H1 (cell line): ENCODE data around the gene SIK2. TPM values are rescaled to one million over a fixed set of nuclear protein-coding genes. Genes with fewer than 3 reads are reported as not detected.

Source experiments
- CTCF ChIA-PET: fragments of 300-600 bp; sonication (Branson Sonifier 250); formaldehyde crosslinking; loops from one replicate; lab custom pipeline; 2021; ENCODE audit not compliant: partially characterized antibody; lab: Charles Lee
- POLR2A ChIA-PET: fragments of 300-600 bp; sonication (Branson Sonifier 250); formaldehyde crosslinking; loops from one replicate; lab custom pipeline; 2021; ENCODE audit warnings: inconsistent platforms; ENCODE audit not compliant: partially characterized antibody; lab: Charles Lee
- DNase-seq, 2 experiments: peaks; one replicate each; pipeline versions ENCODE4 v3.0.0 to v3.0.0-alpha.2; 2010 to 2022; ENCODE audit warnings: low spot score in 2 of 2, low read depth in 1 of 2, mixed read lengths in 1 of 2
- FAIRE-seq: peaks from 2 replicates; lab custom pipeline; 2011; peaks lifted over from hg19 to GRCh38; lab: Jason Lieb, UNC
- H2AFZ ChIP-seq: 2 replicates; pipeline ENCODE4 v1.8.1; 2012; ENCODE audit warnings: low read length, inconsistent platforms
- H2AK5ac ChIP-seq: 2 replicates; pipeline ENCODE4 v1.6.1; 2013; ENCODE audit warnings: low read depth, low read length
- H2BK120ac ChIP-seq: replicated peaks from 2 replicates; pipeline ENCODE3; 2013; ENCODE audit warnings: low read depth, low read length, inconsistent platforms
- H2BK12ac ChIP-seq: 2 replicates; pipeline ENCODE4 v1.6.1; 2013; ENCODE audit warnings: low read depth, low read length
- H2BK15ac ChIP-seq: 2 replicates; pipeline ENCODE4 v1.6.1; 2013; ENCODE audit warnings: low read length
- H2BK20ac ChIP-seq: 2 replicates; pipeline ENCODE4 v1.6.1; 2013; ENCODE audit warnings: low read length
- H2BK5ac ChIP-seq: 2 replicates; pipeline ENCODE4 v1.6.1; 2013; ENCODE audit warnings: low read depth, low read length
- H3K14ac ChIP-seq: 2 replicates; pipeline ENCODE4 v1.6.1; 2013; ENCODE audit warnings: inconsistent platforms; ENCODE audit not compliant: insufficient read length
- H3K18ac ChIP-seq: 2 replicates; pipeline ENCODE4 v1.6.1; 2013; ENCODE audit warnings: low read length; ENCODE audit errors: extremely low read depth
- H3K23ac ChIP-seq: 2 replicates; pipeline ENCODE4 v1.6.1; 2013; ENCODE audit warnings: inconsistent platforms; ENCODE audit not compliant: insufficient read length
- H3K23me2 ChIP-seq: 2 replicates; pipeline ENCODE4 v1.6.1; 2013; ENCODE audit warnings: low read depth, low read length
- H3K27ac ChIP-seq: 2 replicates; pipeline ENCODE4 v1.6.1; 2011; ENCODE audit warnings: low read depth, low read length, inconsistent platforms
- H3K27me3 ChIP-seq, 4 experiments: replicated peaks in 1 of 4; 1 replicate in 1 of 4; 2 replicates in 3 of 4; pipeline versions ENCODE4 v1.6.1 to v1.8.1; 2011 to 2013; ENCODE audit warnings: low read length in 3 of 4, mild to moderate bottlenecking in 3 of 4, inconsistent platforms in 2 of 4, mixed read lengths in 2 of 4, moderate library complexity in 1 of 4; ENCODE audit not compliant: control insufficient read depth in 3 of 4, insufficient read depth in 3 of 4; ENCODE audit errors: extremely low read depth in 1 of 4
- H3K36me3 ChIP-seq, 4 experiments: 2 replicates each; pipeline versions ENCODE4 v1.6.1 to v1.8.1; 2011 to 2013; ENCODE audit warnings: mild to moderate bottlenecking in 4 of 4, low read length in 3 of 4, moderate library complexity in 2 of 4, control low read depth in 1 of 4, inconsistent platforms in 1 of 4; ENCODE audit not compliant: insufficient read depth in 4 of 4, control insufficient read depth in 2 of 4
- H3K4ac ChIP-seq: replicated peaks from 2 replicates; pipeline ENCODE3; 2013; ENCODE audit warnings: low read length, low read depth, mixed read lengths, inconsistent platforms; ENCODE audit not compliant: insufficient read length
- H3K4me1 ChIP-seq, 4 experiments: replicated peaks in 1 of 4; 1 replicate in 1 of 4; 2 replicates in 3 of 4; pipeline versions ENCODE4 v1.6.1 to v1.8.1; 2011 to 2013; ENCODE audit warnings: low read length in 3 of 4, inconsistent platforms in 2 of 4, mixed read lengths in 1 of 4; ENCODE audit not compliant: insufficient read depth in 4 of 4, control insufficient read depth in 3 of 4
- H3K4me2 ChIP-seq, 2 experiments: 2 replicates each; pipeline versions ENCODE4 v1.6.1 to v1.8.1; 2011 to 2013; ENCODE audit warnings: low read depth in 2 of 2, low read length in 2 of 2, control low read depth in 1 of 2, inconsistent platforms in 1 of 2, mild to moderate bottlenecking in 1 of 2; ENCODE audit not compliant: insufficient read depth in 1 of 2
- H3K4me3 ChIP-seq, 4 experiments: fragments of 200-600, 300-600 bp in 1 of 4; sonication (generic), shearing (Covaris generic), sonication (Bioruptor Twin) in 1 of 4; 2 replicates each; pipeline versions ENCODE4 v1.5.1 to v1.8.1; 2011 to 2016; ENCODE audit warnings: low read length in 4 of 4, low read depth in 3 of 4, control low read depth in 2 of 4, inconsistent platforms in 2 of 4, mild to moderate bottlenecking in 2 of 4, mixed read lengths in 1 of 4, moderate library complexity in 1 of 4; ENCODE audit not compliant: insufficient read depth in 2 of 4; ENCODE audit errors: extremely low read depth in 1 of 4
- H3K56ac ChIP-seq: replicated peaks from 2 replicates; pipeline ENCODE3; 2013; ENCODE audit warnings: low read depth, mild to moderate bottlenecking, mixed read lengths, low read length, inconsistent platforms; ENCODE audit not compliant: insufficient read length
- H3K79me1 ChIP-seq: 2 replicates; pipeline ENCODE4 v1.6.1; 2013; ENCODE audit warnings: low read depth, low read length, control low read depth
- H3K79me2 ChIP-seq, 2 experiments: 2 replicates each; pipeline versions ENCODE4 v1.6.1 to v1.8.1; 2012 to 2013; ENCODE audit warnings: low read length in 2 of 2, mild to moderate bottlenecking in 2 of 2, inconsistent platforms in 1 of 2; ENCODE audit not compliant: insufficient read depth in 2 of 2, control insufficient read depth in 1 of 2
- H3K9ac ChIP-seq, 4 experiments: replicated peaks in 1 of 4; 1 replicate in 1 of 4; 2 replicates in 3 of 4; pipeline versions ENCODE4 v1.6.1 to v1.8.1; 2011 to 2013; ENCODE audit warnings: low read depth in 3 of 4, low read length in 3 of 4, control low read depth in 2 of 4, mild to moderate bottlenecking in 2 of 4, moderate library complexity in 2 of 4, inconsistent platforms in 1 of 4; ENCODE audit errors: extremely low read depth in 1 of 4
- H3K9me3 ChIP-seq, 2 experiments: 2 replicates each; pipeline versions ENCODE4 v1.6.1 to v1.8.1; 2012 to 2013; ENCODE audit warnings: mild to moderate bottlenecking in 2 of 2, moderate library complexity in 2 of 2, control low read depth in 1 of 2, inconsistent platforms in 1 of 2, low read depth in 1 of 2, low read length in 1 of 2, mixed read lengths in 1 of 2; ENCODE audit not compliant: insufficient read depth in 2 of 2
- H4K20me1 ChIP-seq, 2 experiments: replicated peaks in 1 of 2; 2 replicates each; pipeline versions ENCODE3 to v1.8.1; 2011 to 2013; ENCODE audit warnings: inconsistent platforms in 2 of 2, low read length in 2 of 2, mild to moderate bottlenecking in 1 of 2; ENCODE audit not compliant: insufficient read depth in 2 of 2, control insufficient read depth in 1 of 2
- H4K5ac ChIP-seq: 2 replicates; pipeline ENCODE4 v1.6.1; 2013; ENCODE audit warnings: low read length, low read depth, mixed read lengths, inconsistent platforms; ENCODE audit not compliant: insufficient read length
- H4K8ac ChIP-seq: 2 replicates; pipeline ENCODE4 v1.8.0; 2013; ENCODE audit warnings: mild to moderate bottlenecking, moderate library complexity, low read length, inconsistent platforms; ENCODE audit not compliant: insufficient read depth; ENCODE audit errors: extremely low read depth
- H4K91ac ChIP-seq: replicated peaks from 2 replicates; pipeline ENCODE3; 2013; ENCODE audit warnings: low read length, mixed read lengths, inconsistent platforms; ENCODE audit not compliant: insufficient read length
- CBX5 ChIP-seq: fragments of 300-800, 300-1000 bp; sonication (generic); IDR thresholded peaks from 2 replicates; pipeline ENCODE4 v1.7.1; 2016; ENCODE audit warnings: antibody characterized with exemption, low read length, low read depth
- CBX8 ChIP-seq: fragments of 300-800, 300-1000 bp; sonication (generic); IDR thresholded peaks from 2 replicates; pipeline ENCODE4 v1.7.1; 2016; ENCODE audit warnings: low read depth, low read length, borderline replicate concordance
- HDAC2 ChIP-seq, 2 experiments: fragments of 300-600 bp in 1 of 2; sonication (generic) in 1 of 2; IDR thresholded peaks; 2 replicates each; pipeline ENCODE4 v1.6.1; 2011 to 2012; ENCODE audit warnings: low read depth in 2 of 2, low read length in 2 of 2, mild to moderate bottlenecking in 2 of 2, moderate library complexity in 2 of 2, borderline replicate concordance in 1 of 2, inconsistent platforms in 1 of 2
- JUN ChIP-seq: IDR thresholded peaks from 2 replicates; pipeline ENCODE4 v1.6.1; 2011; ENCODE audit warnings: low read depth, mild to moderate bottlenecking, improper control_type of control experiment, low read length
- KDM1A ChIP-seq: fragments of 200-600, 300-600 bp; sonication (generic); IDR thresholded peaks from 2 replicates; pipeline ENCODE4 v1.7.1; 2016; ENCODE audit warnings: mild to moderate bottlenecking, low read length, borderline replicate concordance
- POLR2AphosphoS5 ChIP-seq: IDR thresholded peaks from 2 replicates; pipeline ENCODE4 v1.6.1; 2011; ENCODE audit warnings: low read depth, low read length
- RAD21 ChIP-seq, 2 experiments: IDR thresholded peaks in 1 of 2; conservative IDR thresholded peaks in 1 of 2; 2 replicates each; pipeline ENCODE4 v1.6.1; 2011; ENCODE audit warnings: low read depth in 2 of 2, low read length in 2 of 2, improper control_type of control experiment in 1 of 2, inconsistent platforms in 1 of 2, mild to moderate bottlenecking in 1 of 2, moderate library complexity in 1 of 2
- SIRT6 ChIP-seq: IDR thresholded peaks from one replicate; pipeline ENCODE4 v1.7.1; 2012; ENCODE audit warnings: low read length, inconsistent platforms
- SP1 ChIP-seq: IDR thresholded peaks from 2 replicates; pipeline ENCODE4 v1.6.1; 2011; ENCODE audit warnings: low read depth, low read length
- USF2 ChIP-seq: IDR thresholded peaks from 2 replicates; pipeline ENCODE4 v1.6.1; 2011; ENCODE audit warnings: low read length, improper control_type of control experiment
- WGBS, 2 experiments: shearing (Covaris generic) in 1 of 2; methylation state at CpG; one replicate each; pipeline versions ENCODE4 v1.1.6 to v1.1.7; 2013 to 2015; ENCODE audit warnings: low lambda C conversion rate in 2 of 2, mixed read lengths in 2 of 2, inconsistent platforms in 1 of 2, low coverage in 1 of 2, missing lambda C conversion rate in 1 of 2; ENCODE audit not compliant: insufficient replicate concordance in 2 of 2, insufficient coverage in 1 of 2, insufficient read length in 1 of 2; ENCODE audit errors: extremely low coverage in 1 of 2, missing lambda C conversion rate in 1 of 2; 5-methylcytosine and 5-hydroxymethylcytosine counted together
- polyA plus RNA-seq, 7 experiments: library from polyadenylated mRNA; depleted of rRNA in 3 of 7; stranded (reverse) in 5 of 7; unstranded in 2 of 7; fragments of >200 nt in 5 of 7; fragments of 200-250 nt in 2 of 7; gene quantifications; 1 replicate in 5 of 7; 2 replicates in 1 of 7; 4 replicates in 1 of 7; pipeline versions ENCODE4 v1.2.1 to v1.2.3, GENCODE V29; 2011 to 2013; ENCODE audit warnings: missing spikeins in 2 of 7, mixed read lengths in 2 of 7
- total RNA-seq: library from RNA; stranded (reverse); fragmentation: NEBNext Ultra II Directional; extraction: Animal tissue kit (Norgen Biotek cat#: 25700); gene quantifications from 2 replicates; pipeline ENCODE4 v1.2.1, GENCODE V29; 2021

Gene SIK2
- total and polyA plus RNA-seq, 2 of the 8 experiments (the other 6 are each of a cell fraction or from before 2014, with no cell fraction given) = 8.8 to 11.2 TPM

GRCh38 chr11:111745719-111746504 is 143.7 kb downstream of the SIK2 start:
- Histone ChIP-seq H3K23ac (no peak overlapping the region), H3K27me3 (no peaks in the 10 kb centered on the region), H3K9me3 (no peaks in the 10 kb centered on the region), H2BK15ac (no peak overlapping the region), H4K8ac (no peak overlapping the region), H4K5ac (no peak overlapping the region), H2AFZ (no peak overlapping the region), H3K4ac (no peak overlapping the region), H2AK5ac (no peak overlapping the region), H3K79me2 (no peaks in the 10 kb centered on the region), H3K4me2 (no peak overlapping the region), H3K4me3 (no peak overlapping the region), H3K9ac (no peak overlapping the region), H2BK120ac (no peak overlapping the region), H2BK5ac (no peak overlapping the region), H4K20me1 (peaks cover 0 to 4% of the 10 kb centered on the region in 2 experiments), H3K27ac (no peak overlapping the region), H3K79me1 (no peaks in the 10 kb centered on the region; the same call in 1 of the 2 replicates), H4K91ac (no peak overlapping the region), H3K4me1 (no peaks in the 10 kb centered on the region), H3K18ac (no peak overlapping the region), H2BK20ac (no peak overlapping the region), H3K56ac (no peak overlapping the region), H3K36me3 (peaks cover 4 to 72% (median 29%) of the 10 kb centered on the region in 4 experiments; a peak in 7 of 8 replicates), H3K14ac (no peak overlapping the region), H2BK12ac (no peak overlapping the region), H3K23me2 (no peaks in the 10 kb centered on the region)
- 93% methylated on average over 6 of the region's 6 CpGs; no CpG with 5 or more reads in 1 of the 2 experiments for WGBS, 2 experiments
- DNase-seq (no peak), FAIRE-seq (no peak)
- POLR2A ChIA-PET = no interaction called here
- CTCF ChIA-PET = no interaction called here
- TF ChIP-seq KDM1A (no peak), CBX5 (no peak), POLR2AphosphoS5 (no peak), SIRT6 (no peak), HDAC2 (IDR thresholded peaks at IDR 0.05; ENCODE audit: borderline replicate concordance in 1 of 2, low read depth in 2 of 2, low read length in 2 of 2) (no peak), SP1 (no peak), USF2 (no peak), RAD21 (IDR thresholded peaks at IDR 0.05 in 1 of 2, conservative IDR thresholded peaks at IDR 0.05 in 1 of 2; ENCODE audit: low read depth in 2 of 2, low read length in 2 of 2) (no peak), JUN (no peak), CBX8 (no peak)
